Chondrocyte (in vitro differentiated cells): Measurements from ENCODE around the gene ZNF236. TPM values are rescaled to one million over a fixed set of nuclear protein-coding genes. Genes with fewer than 3 reads are reported as not detected.
"Not testable (repeated sequence)": the region's sequence is repeated elsewhere in the genome, so short reads cannot be mapped to it uniquely, and the experiment has no call there.

Experiments
- DNase-seq: peaks from one replicate; pipeline ENCODE4 v3.0.0; 2021; ENCODE audit warnings: mixed read lengths, low spot score
- H3K27ac Mint-ChIP-seq: one replicate; pipeline ENCODE4 v1.8.0; 2021; ENCODE audit warnings: mild to moderate bottlenecking, moderate library complexity, mixed read lengths; ENCODE audit not compliant: unreplicated experiment
- H3K27me3 Mint-ChIP-seq: 2 replicates; pipeline ENCODE4 v1.8.0; 2021; ENCODE audit warnings: low read depth, mixed read lengths
- H3K36me3 Mint-ChIP-seq: 2 replicates; pipeline ENCODE4 v1.8.0; 2021; ENCODE audit warnings: low read depth, mixed read lengths
- H3K4me1 Mint-ChIP-seq: 2 replicates; pipeline ENCODE4 v1.8.0; 2021; ENCODE audit warnings: low read depth, mild to moderate bottlenecking, mixed read lengths
- H3K4me3 Mint-ChIP-seq: one replicate; pipeline ENCODE4 v1.8.0; 2021; ENCODE audit warnings: mild to moderate bottlenecking, moderate library complexity, mixed read lengths; ENCODE audit not compliant: unreplicated experiment
- H3K9me3 Mint-ChIP-seq: 2 replicates; pipeline ENCODE4 v1.8.0; 2021; ENCODE audit warnings: low read depth, mixed read lengths
- total RNA-seq: library from RNA; stranded (reverse); gene quantifications from 3 replicates; pipeline ENCODE4 v1.2.1, GENCODE V29; 2021
- TF ChIP-seq, protein P1 (sequence below): fragments of 200-600 bp; sonication (generic); IDR thresholded peaks from 2 replicates; pipeline ENCODE4 v1.5.0; 2021; ENCODE audit warnings: antibody characterized with exemption, mild to moderate bottlenecking, moderate library complexity

The ZNF236 gene
- total RNA-seq, 1 donor from 2014 or later, result 14.3 TPM

DNA sequence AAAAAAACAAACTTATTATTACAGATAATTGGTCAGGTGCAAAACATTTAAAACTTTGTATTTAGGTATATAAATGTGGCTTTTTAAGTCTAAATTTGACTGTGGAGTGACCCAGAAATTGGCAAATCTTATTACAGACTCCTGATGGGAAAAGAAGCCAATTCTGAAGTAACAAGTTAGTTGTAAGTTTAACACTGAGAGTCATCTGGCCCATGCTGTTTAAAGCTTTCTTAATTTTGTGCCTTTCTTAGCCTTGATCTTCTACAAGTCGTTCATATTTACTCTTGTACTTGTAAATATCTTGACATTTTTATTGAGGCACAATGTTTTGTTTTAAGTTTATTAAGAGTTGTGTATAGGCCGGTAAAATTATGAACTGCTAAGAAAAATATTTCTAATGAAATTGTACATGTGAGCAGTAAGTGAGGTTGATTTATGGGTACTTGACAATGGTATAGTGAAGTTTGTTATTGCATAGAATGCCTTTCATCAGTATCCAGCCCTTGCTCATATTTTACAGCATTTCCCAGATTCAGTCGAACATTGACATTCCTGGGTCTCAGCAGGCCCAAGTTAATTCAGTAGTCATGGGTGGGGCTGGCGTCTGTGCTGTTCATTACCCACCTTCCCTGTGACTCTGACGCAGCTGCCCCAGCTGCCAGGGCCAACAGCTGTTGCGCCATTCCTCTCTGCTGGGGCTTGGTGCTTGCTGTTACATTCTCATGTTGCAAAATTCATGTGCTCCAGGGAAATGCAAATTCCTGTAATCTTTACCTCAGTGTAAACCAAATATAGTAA is 121.4 kb downstream of the ZNF236 start:
- Mint-ChIP-seq H3K27ac (no peak overlapping the region), H3K4me3 (no peak overlapping the region), H3K27me3 (no peaks in the 10 kb centered on the region), H3K9me3 (peaks cover 4% of the 10 kb centered on the region), H3K4me1 (no peaks in the 10 kb centered on the region), H3K36me3 (peaks cover 21% of the 10 kb centered on the region)
- TF ChIP-seq, protein P1, sequence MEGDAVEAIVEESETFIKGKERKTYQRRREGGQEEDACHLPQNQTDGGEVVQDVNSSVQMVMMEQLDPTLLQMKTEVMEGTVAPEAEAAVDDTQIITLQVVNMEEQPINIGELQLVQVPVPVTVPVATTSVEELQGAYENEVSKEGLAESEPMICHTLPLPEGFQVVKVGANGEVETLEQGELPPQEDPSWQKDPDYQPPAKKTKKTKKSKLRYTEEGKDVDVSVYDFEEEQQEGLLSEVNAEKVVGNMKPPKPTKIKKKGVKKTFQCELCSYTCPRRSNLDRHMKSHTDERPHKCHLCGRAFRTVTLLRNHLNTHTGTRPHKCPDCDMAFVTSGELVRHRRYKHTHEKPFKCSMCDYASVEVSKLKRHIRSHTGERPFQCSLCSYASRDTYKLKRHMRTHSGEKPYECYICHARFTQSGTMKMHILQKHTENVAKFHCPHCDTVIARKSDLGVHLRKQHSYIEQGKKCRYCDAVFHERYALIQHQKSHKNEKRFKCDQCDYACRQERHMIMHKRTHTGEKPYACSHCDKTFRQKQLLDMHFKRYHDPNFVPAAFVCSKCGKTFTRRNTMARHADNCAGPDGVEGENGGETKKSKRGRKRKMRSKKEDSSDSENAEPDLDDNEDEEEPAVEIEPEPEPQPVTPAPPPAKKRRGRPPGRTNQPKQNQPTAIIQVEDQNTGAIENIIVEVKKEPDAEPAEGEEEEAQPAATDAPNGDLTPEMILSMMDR, result no peak
- no peak for DNase-seq

DNA sequence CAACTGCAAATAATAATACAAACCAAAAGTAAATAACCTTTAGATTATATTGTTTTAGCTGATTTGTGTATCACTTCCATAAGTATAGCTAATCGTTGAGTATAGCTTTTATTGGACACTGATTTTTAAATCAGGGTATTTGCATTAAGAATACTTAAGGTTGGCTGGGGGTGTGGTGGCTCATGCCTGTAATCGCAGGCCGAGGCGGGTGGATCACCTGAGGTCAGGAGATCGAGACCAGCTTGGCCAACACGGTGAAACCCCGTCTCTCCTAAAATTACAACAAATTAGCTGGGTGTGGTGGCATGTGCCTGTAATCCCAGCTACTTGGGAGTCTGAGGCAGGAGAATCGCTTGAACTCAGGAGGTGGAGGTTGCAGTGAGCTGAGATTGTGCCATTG is 122.0 kb downstream of the ZNF236 start:
- not testable (repeated sequence) for H3K4me3 Mint-ChIP-seq, H3K27me3 Mint-ChIP-seq, H3K27ac Mint-ChIP-seq, DNase-seq, H3K4me1 Mint-ChIP-seq, H3K9me3 Mint-ChIP-seq
- H3K36me3 Mint-ChIP-seq, result peaks cover 20% of the 10 kb centered on the region

DNA sequence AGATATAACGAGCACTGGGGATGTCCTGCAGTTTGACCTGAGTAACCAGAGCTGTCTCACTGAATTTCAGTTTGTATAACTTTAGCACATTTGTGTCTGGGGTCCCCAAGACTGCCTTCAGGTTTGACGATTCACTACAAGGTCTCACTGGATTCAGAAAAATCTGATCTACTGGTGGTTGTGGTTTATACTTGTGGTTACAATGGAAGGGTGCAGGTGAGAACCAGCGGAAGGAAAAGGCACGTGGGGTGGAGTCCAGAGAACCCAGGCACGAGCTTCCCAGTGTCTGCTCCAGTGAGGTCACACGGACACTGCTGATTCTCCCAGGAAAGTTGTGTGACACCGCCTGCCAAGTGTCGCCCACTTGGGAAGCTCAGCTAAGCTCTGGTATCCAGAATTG is 126.0 kb downstream of the ZNF236 start:
- no peak for DNase-seq
- peaks cover 34% of the 10 kb centered on the region for H3K36me3 Mint-ChIP-seq

DNA sequence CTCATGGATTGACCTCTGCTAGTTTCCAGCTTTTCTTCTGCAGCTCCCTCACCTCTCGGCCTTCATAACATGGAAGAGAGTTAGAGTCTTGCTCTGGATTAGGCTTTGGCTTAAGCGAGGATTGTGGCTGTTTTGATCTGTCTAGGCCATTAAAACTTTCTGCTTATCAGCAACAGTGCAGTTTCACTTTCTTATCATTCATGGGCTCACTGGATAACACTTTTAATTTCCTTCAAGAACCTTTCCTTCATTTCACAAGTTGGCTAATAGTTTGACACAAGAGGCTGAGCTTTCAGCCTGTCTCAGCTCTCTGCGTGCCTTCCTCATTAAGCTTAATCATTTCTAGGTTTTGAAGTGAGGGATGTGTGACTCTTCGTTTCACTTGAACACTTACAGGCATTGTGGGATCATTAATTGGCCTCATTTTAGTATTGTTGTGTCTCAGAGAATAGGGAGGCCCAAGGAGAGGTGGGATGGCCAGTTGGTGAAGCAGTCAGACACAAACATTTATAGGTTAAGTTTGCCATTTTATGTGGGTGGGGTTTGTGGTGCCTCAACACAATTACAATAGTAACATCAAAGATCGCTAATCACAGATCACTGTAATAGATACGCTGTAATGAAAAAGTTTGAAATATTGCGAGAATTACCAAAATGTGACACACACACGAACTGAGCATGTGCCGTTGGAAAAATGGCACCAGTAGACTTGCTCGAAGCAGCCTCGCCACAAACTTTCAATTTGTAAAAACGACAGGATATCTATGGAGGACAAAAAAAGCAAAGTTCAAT is 129.3 kb downstream of the ZNF236 start:
- Mint-ChIP-seq H3K4me1 (no peaks in the 10 kb centered on the region), H3K4me3 (no peak overlapping the region), H3K9me3 (peaks cover 4% of the 10 kb centered on the region), H3K27ac (no peak overlapping the region), H3K36me3 (peaks cover 33% of the 10 kb centered on the region), H3K27me3 (no peaks in the 10 kb centered on the region)
- TF ChIP-seq, protein P1, result no peak
- DNase-seq, result no peak

More for the DNA sequence above, 126.0 kb downstream of the ZNF236 start:
- Mint-ChIP-seq H3K27ac (no peak overlapping the region), H3K27me3 (no peaks in the 10 kb centered on the region), H3K9me3 (peaks cover 8% of the 10 kb centered on the region), H3K4me1 (no peaks in the 10 kb centered on the region), H3K4me3 (no peak overlapping the region)
- TF ChIP-seq, protein P1, result no peak

DNA sequence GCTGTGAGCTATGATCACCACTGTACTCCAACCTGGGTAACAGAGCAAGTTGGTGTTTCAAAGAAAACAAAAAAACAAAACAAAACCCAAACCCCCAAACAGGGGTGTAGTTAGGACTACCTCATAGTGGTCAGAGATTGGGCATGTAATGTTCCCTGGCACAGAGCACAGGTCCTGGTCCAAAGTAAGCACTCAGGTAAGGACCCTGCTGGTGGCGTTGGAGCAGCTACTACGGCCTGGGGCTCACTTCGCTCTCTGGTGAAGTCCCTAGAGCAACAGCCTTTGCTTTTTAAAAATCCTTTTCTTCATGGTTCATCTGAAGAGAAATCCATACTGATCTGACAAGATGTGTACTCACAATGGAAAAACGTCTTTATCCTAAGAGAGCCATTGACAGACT is 130.4 kb downstream of the ZNF236 start:
- H3K36me3 Mint-ChIP-seq, result peaks cover 32% of the 10 kb centered on the region
- DNase-seq, result no peak
- peaks cover 4% of the 10 kb centered on the region for H3K9me3 Mint-ChIP-seq
- TF ChIP-seq, protein P1, result no peak
- no peaks in the 10 kb centered on the region for H3K27me3 Mint-ChIP-seq
- H3K4me1 Mint-ChIP-seq, result no peaks in the 10 kb centered on the region
- H3K4me3 Mint-ChIP-seq, result no peak overlapping the region
- H3K27ac Mint-ChIP-seq, result no peak overlapping the region
